Measurements from ENCODE around the gene KIF5C.

DNA sequence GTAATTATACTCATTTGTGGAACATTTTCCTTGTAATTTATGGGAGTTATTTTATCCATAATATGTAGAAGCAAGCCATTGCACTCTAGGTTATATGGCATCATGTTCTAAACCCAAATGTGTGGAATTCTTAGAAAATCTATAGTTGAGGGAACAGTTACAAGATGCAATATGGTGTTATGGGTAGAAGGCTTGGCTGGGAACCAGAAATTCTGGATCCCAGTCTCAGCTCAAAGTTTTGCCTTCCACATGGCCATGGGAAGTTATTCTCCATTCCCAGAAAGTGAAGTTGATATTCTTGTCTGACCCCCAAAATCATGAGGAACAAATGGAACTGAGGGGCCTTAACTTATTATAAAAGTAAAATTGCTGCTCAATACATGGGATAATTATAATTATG, 38.0 kb downstream of the KIF5C start:
- no peak for TF ChIP-seq POLR2AphosphoS5 (IDR thresholded peaks at IDR 0.05; ENCODE audit: low read depth)
- TF ChIP-seq, protein P1, sequence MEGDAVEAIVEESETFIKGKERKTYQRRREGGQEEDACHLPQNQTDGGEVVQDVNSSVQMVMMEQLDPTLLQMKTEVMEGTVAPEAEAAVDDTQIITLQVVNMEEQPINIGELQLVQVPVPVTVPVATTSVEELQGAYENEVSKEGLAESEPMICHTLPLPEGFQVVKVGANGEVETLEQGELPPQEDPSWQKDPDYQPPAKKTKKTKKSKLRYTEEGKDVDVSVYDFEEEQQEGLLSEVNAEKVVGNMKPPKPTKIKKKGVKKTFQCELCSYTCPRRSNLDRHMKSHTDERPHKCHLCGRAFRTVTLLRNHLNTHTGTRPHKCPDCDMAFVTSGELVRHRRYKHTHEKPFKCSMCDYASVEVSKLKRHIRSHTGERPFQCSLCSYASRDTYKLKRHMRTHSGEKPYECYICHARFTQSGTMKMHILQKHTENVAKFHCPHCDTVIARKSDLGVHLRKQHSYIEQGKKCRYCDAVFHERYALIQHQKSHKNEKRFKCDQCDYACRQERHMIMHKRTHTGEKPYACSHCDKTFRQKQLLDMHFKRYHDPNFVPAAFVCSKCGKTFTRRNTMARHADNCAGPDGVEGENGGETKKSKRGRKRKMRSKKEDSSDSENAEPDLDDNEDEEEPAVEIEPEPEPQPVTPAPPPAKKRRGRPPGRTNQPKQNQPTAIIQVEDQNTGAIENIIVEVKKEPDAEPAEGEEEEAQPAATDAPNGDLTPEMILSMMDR (IDR thresholded peaks at IDR 0.05; ENCODE audit: insufficient read depth, low read length) = no peak
- no peak for TF ChIP-seq GABPA (IDR thresholded peaks at IDR 0.05; ENCODE audit: low read depth)
